Measurements from ENCODE around the gene ZNF407.

ZNF407 gene

DNA sequence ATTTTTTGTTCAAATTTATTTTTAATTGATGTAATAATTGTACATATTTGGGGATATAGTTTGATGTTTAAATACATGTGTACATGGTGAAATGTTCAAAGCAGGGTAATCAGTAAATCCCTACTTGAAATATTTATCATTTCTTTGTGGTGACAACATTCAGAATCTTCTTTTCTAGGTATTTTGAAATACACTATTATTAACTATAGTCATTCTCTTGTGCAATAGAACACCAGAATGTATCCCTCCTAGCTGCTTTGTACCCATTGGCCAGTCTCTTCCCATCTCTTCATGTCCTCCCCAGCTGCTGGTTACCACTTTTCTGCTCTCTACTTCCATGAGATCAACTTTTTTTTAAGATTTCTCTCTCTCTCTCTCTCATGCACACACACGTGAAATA, 126.5 kb downstream of the ZNF407 start:
- no peak overlapping the region for H2AFZ ChIP-seq (ENCODE audit: low read depth, low read length)
- no peaks in the 10 kb centered on the region for H4K20me1 ChIP-seq (ENCODE audit: insufficient read depth, low read length)
- H3K4me2 ChIP-seq (ENCODE audit: insufficient read depth, low read length): no peak overlapping the region
- no peaks in the 10 kb centered on the region for H3K9me3 ChIP-seq (ENCODE audit: insufficient read depth, low read length, severe bottlenecking)
- H3K79me2 ChIP-seq (ENCODE audit: insufficient read depth, low read length): no peaks in the 10 kb centered on the region
- H3K36me3 ChIP-seq (ENCODE audit: insufficient read depth, low read length): no peaks in the 10 kb centered on the region
- H3K4me3 ChIP-seq (ENCODE audit: low read depth in 1 of 2, low read length in 2 of 2): no peak overlapping the region
- no peak overlapping the region for H3K27ac ChIP-seq (ENCODE audit: low read length)
- DNase-seq (no peak), ATAC-seq (ENCODE audit: insufficient read depth, low read depth) (no peak)
- H3K4me1 ChIP-seq (ENCODE audit: insufficient read depth, low read length): no peaks in the 10 kb centered on the region
- no peaks in the 10 kb centered on the region for H3K27me3 ChIP-seq (ENCODE audit: insufficient read depth, low read length, poor library complexity)
- no peak overlapping the region for H3K9ac ChIP-seq (ENCODE audit: low read depth, low read length)
- no peak for TF ChIP-seq EZH2 (IDR thresholded peaks at IDR 0.05; ENCODE audit: borderline replicate concordance, low read depth, low read length, severe bottlenecking)
- TF ChIP-seq, protein P1, sequence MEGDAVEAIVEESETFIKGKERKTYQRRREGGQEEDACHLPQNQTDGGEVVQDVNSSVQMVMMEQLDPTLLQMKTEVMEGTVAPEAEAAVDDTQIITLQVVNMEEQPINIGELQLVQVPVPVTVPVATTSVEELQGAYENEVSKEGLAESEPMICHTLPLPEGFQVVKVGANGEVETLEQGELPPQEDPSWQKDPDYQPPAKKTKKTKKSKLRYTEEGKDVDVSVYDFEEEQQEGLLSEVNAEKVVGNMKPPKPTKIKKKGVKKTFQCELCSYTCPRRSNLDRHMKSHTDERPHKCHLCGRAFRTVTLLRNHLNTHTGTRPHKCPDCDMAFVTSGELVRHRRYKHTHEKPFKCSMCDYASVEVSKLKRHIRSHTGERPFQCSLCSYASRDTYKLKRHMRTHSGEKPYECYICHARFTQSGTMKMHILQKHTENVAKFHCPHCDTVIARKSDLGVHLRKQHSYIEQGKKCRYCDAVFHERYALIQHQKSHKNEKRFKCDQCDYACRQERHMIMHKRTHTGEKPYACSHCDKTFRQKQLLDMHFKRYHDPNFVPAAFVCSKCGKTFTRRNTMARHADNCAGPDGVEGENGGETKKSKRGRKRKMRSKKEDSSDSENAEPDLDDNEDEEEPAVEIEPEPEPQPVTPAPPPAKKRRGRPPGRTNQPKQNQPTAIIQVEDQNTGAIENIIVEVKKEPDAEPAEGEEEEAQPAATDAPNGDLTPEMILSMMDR (IDR thresholded peaks at IDR 0.05; ENCODE audit: borderline replicate concordance, extremely low read depth, low read length, poor library complexity, severe bottlenecking): no peak

DNA sequence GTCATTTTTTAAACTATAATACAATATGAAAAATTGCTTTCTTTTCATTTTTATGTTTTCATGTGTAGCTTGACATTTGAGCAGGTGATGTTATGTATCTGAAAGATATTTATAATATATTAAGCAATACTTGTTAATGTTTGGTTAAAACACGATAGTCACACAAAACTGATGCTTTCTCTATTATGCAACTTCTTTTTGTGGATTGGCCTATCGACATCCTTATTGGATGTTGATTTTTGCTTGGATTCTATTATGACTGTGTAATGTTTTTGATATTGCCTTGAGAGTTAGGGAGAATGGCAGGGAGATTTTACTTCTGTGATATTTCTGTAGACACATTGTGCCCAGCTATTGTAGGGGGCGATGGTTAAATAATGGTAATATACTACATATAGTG, 128.0 kb downstream of the ZNF407 start:
- Histone ChIP-seq H3K9me3 (ENCODE audit: insufficient read depth, low read length, severe bottlenecking) (no peaks in the 10 kb centered on the region), H2AFZ (ENCODE audit: low read depth, low read length) (no peak overlapping the region)
- ATAC-seq (ENCODE audit: insufficient read depth, low read depth): no peak

DNA sequence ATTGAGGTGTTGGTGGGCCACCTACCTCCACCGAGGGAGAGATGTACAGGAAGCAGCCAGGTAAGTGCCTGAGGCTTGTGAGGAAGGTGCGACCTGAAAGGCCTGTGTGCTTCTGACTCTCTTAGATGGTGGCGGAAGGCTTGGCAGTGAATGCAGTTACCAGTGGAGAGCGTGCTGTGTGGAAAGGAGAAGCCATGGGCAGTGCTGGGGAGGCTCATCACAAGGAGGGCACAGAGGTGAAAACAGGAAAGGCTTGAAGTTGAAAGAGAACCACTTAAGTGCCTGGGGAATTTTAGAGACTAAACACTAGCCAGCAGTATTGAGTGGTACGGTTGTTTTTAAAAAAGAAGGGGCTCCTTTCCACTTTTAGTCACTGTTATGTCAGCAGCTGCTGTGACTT, 130.9 kb downstream of the ZNF407 start:
- no peak overlapping the region for H3K27ac ChIP-seq (ENCODE audit: low read length)
- H4K20me1 ChIP-seq (ENCODE audit: insufficient read depth, low read length): no peaks in the 10 kb centered on the region
- H3K9me3 ChIP-seq (ENCODE audit: insufficient read depth, low read length, severe bottlenecking): no peaks in the 10 kb centered on the region
- no peak overlapping the region for H2AFZ ChIP-seq (ENCODE audit: low read depth, low read length)
- no peaks in the 10 kb centered on the region for H3K4me1 ChIP-seq (ENCODE audit: insufficient read depth, low read length)
- no peak overlapping the region for H3K9ac ChIP-seq (ENCODE audit: low read depth, low read length)
- no peak for DNase-seq
- H3K4me2 ChIP-seq (ENCODE audit: insufficient read depth, low read length): no peak overlapping the region
- no peaks in the 10 kb centered on the region for H3K79me2 ChIP-seq (ENCODE audit: insufficient read depth, low read length)
- H3K27me3 ChIP-seq (ENCODE audit: insufficient read depth, low read length, poor library complexity): no peaks in the 10 kb centered on the region
- H3K36me3 ChIP-seq (ENCODE audit: insufficient read depth, low read length): no peaks in the 10 kb centered on the region
- TF ChIP-seq, protein P1 (IDR thresholded peaks at IDR 0.05; ENCODE audit: borderline replicate concordance, extremely low read depth, low read length, poor library complexity, severe bottlenecking): no peak
- no peak for TF ChIP-seq EZH2 (IDR thresholded peaks at IDR 0.05; ENCODE audit: borderline replicate concordance, low read depth, low read length, severe bottlenecking)
- no peak for ATAC-seq (ENCODE audit: insufficient read depth, low read depth)
- no peak overlapping the region for H3K4me3 ChIP-seq (ENCODE audit: low read depth in 1 of 2, low read length in 2 of 2)

More for the DNA sequence above, 128.0 kb downstream of the ZNF407 start:
- DNase-seq: no peak
- no peak overlapping the region for H3K9ac ChIP-seq (ENCODE audit: low read depth, low read length)
- H3K4me1 ChIP-seq (ENCODE audit: insufficient read depth, low read length): no peaks in the 10 kb centered on the region
- H3K36me3 ChIP-seq (ENCODE audit: insufficient read depth, low read length): no peaks in the 10 kb centered on the region
- H3K4me2 ChIP-seq (ENCODE audit: insufficient read depth, low read length): no peak overlapping the region
- no peak for TF ChIP-seq EZH2 (IDR thresholded peaks at IDR 0.05; ENCODE audit: borderline replicate concordance, low read depth, low read length, severe bottlenecking)
- TF ChIP-seq, protein P1 (IDR thresholded peaks at IDR 0.05; ENCODE audit: borderline replicate concordance, extremely low read depth, low read length, poor library complexity, severe bottlenecking): no peak
- no peaks in the 10 kb centered on the region for H3K27me3 ChIP-seq (ENCODE audit: insufficient read depth, low read length, poor library complexity)
- H3K27ac ChIP-seq (ENCODE audit: low read length): no peak overlapping the region
- no peak overlapping the region for H3K4me3 ChIP-seq (ENCODE audit: low read depth in 1 of 2, low read length in 2 of 2)
- H4K20me1 ChIP-seq (ENCODE audit: insufficient read depth, low read length): no peaks in the 10 kb centered on the region
- H3K79me2 ChIP-seq (ENCODE audit: insufficient read depth, low read length): no peaks in the 10 kb centered on the region

DNA sequence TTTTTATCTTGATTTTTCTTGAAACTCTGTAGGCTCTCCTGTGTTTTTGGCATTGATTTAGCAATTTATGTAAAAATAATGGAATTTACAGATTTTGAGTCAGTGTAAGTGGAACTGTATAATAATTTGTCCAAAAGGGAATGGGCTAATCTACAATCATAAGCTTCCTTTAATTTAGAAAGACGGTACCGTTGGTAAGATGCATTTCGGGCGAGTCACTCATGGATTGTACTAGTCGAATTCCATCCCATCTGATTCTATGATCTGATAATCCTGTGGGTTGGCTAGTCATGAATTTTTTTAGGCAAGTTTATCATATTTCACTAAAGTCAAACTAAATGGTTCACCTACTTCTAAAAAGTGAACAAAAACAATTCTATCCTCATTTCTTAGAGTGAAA, 133.4 kb downstream of the ZNF407 start:
- no peak for ATAC-seq (ENCODE audit: insufficient read depth, low read depth)
- Histone ChIP-seq H4K20me1 (ENCODE audit: insufficient read depth, low read length) (no peaks in the 10 kb centered on the region), H3K27ac (ENCODE audit: low read length) (no peak overlapping the region), H3K9me3 (ENCODE audit: insufficient read depth, low read length, severe bottlenecking) (no peaks in the 10 kb centered on the region), H3K4me3 (ENCODE audit: low read depth in 1 of 2, low read length in 2 of 2) (no peak overlapping the region), H3K79me2 (ENCODE audit: insufficient read depth, low read length) (no peaks in the 10 kb centered on the region), H3K4me1 (ENCODE audit: insufficient read depth, low read length) (no peaks in the 10 kb centered on the region), H3K27me3 (ENCODE audit: insufficient read depth, low read length, poor library complexity) (no peaks in the 10 kb centered on the region), H3K36me3 (ENCODE audit: insufficient read depth, low read length) (no peaks in the 10 kb centered on the region), H3K4me2 (ENCODE audit: insufficient read depth, low read length) (no peak overlapping the region), H2AFZ (ENCODE audit: low read depth, low read length) (no peak overlapping the region), H3K9ac (ENCODE audit: low read depth, low read length) (no peak overlapping the region)
- DNase-seq: no peak
- no peak for TF ChIP-seq EZH2 (IDR thresholded peaks at IDR 0.05; ENCODE audit: borderline replicate concordance, low read depth, low read length, severe bottlenecking)
- TF ChIP-seq, protein P1 (IDR thresholded peaks at IDR 0.05; ENCODE audit: borderline replicate concordance, extremely low read depth, low read length, poor library complexity, severe bottlenecking): no peak

All from DND-41 (cell line).